Measurements from ENCODE around the gene CSH2.
"Not testable (repeated sequence)": the region's sequence is repeated elsewhere in the genome, so short reads cannot be mapped to it uniquely, and the experiment has no call there.

The CSH2 gene

DNA sequence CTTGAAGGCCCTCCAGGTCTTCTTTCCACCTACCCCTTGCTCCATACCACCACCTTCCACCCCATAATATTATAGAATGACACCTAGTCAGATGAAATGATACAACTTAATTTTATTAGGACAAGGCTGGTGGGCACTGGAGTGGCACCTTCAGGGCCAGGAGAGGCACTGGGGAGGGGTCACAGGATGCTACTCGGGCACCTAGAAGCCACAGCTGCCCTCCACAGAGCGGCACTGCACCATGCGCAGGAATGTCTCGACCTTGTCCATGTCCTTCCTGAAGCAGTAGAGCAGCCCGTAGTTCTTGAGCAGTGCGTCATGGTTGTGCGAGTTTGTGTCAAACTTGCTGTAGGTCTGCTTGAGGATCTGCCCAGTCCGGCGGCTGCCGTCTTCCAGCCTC is 21.3 kb upstream of the CSH2 start:
- DNase-seq = not testable (repeated sequence)

GRCh38 chr17:63894021-63894420 is 20.5 kb upstream of the CSH2 start:
- not testable (repeated sequence) for DNase-seq

DNA sequence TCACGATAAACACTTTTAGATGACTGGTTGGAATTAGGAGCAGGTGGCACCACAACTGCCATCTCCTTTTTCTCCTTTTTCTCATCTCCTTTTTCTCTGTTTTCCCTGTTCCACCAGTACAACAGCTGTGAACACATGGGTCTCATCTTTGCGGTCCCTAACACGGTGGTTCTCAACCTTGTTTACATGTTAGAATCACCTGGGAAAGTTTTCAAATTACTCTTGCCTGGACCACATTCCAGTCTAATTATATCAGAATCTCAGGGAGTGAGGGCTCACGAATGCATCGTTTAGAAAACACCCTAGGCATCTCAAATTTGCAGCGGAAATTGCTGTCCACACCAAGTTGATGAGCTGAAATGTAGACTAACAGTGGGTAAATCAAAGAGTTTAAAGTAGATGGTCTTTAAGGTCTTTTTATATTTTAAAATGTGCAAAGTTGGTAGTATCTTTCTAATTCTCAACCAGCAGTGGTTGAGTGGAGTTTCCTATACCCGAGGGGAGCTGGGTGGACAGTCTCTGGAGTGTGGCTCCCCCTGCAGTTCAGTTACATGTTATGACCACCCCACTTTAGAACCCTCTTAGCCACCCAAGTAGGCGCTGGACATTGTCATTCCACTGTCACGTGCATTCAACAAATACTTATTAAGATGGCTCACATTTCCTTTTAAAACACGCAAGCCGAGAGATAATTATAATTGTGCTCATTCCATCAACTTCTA is 19.0 kb upstream of the CSH2 start:
- not testable (repeated sequence) for DNase-seq

- not testable (repeated sequence) for DNase-seq
Observed at GRCh38 chr17:63889026-63889848, 15.8 kb upstream of the CSH2 start.

DNA sequence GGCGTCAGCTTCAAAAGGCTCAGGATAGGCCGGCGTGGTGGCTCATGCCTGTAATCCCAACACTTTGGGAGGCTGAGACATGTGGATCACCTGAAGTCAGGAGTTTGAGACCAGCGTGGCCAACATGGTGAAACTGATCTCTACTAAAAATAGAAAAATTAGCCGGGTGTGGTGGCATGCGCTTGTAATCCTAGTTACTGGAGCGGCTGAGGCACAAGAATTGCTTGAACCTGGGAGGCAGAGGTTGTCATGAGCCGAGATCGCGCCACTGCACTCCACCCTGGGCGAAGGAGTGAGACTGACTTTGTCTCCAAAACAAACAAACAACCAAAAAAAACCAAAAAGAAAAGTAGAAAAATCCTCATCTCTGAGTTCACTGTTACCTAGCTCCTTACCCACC is 11.6 kb upstream of the CSH2 start:
- DNase-seq = not testable (repeated sequence)

GRCh38 chr17:63882626-63883126 is 9.2 kb upstream of the CSH2 start:
- not testable (repeated sequence) for DNase-seq

DNA sequence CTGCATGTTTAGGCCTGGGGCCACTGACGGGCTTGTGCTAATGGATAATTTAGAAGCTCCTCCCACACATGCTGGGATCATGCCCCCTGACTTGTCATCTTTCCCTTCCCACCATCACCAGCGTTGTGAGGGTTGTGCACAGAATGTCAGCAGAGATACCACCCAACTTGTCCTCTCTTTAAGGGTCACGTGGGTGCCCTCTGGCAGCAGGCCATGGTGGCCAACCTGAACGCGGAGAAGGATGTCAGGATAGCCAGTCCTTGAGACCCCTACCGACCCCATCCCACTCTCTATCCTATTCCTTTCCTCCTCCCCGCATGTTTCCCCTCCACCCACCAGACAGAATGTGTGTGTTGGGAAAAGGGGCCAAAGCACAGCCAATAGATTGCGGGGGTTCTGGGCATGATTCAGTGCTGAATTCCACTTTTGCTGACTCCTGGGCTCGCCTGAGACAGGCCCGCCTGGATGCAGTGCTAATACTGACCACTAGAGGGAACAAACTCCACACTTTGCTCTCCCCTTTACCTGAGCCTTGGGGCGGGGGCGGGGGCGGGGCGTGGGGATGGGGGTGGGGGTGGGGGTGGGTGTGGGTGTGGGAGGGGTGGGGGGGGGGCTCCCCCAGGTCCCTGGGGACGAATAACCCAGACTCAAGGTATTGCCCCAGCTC is 8.6 kb upstream of the CSH2 start, which contains the start of gene GH2:
Gene GH2, minus strand, starts transcription at position 10 of the 667 bp plus-strand sequence. CDS start 143 bp downstream, outside the sequence.
- DNase-seq = peak; percentile 49

- not testable (repeated sequence) for DNase-seq
Observed at GRCh38 chr17:63881337-63881736, 7.9 kb upstream of the CSH2 start.

DNA sequence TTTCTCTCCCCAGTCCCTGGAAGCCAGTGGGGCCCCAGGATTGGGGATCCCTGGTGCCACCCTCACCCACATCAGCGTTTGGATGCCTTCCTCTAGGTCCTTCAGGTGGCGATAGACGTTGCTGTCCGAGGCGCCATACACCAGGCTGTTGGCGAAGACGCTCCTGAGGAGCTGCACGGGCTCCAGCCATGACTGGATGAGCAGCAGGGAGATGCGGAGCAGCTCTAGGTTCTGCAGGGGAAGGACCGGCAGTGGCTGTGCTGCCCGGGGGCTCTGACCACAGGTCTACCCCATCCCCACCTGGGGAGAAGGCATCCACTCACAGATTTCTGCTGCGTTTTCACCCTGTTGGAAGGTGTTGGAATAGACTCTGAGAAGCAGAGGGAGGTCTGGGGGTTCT is 7.2 kb upstream of the CSH2 start:
- no peak for DNase-seq

GRCh38 chr17:63878413-63878812 is 4.9 kb upstream of the CSH2 start:
- not testable (repeated sequence) for DNase-seq

- DNase-seq = not testable (repeated sequence)
Observed at GRCh38 chr17:63874693-63875092, 1.2 kb upstream of the CSH2 start.

- DNase-seq = not testable (repeated sequence)
Observed at GRCh38 chr17:63874061-63874626, 667 bp upstream of the CSH2 start.

- not testable (repeated sequence) for DNase-seq
Observed at GRCh38 chr17:63871646-63872365, 1.7 kb downstream of the CSH2 start.

GRCh38 chr17:63870292-63870665 is 3.2 kb downstream of the CSH2 start:
- not testable (repeated sequence) for DNase-seq

- DNase-seq = not testable (repeated sequence)
Observed at GRCh38 chr17:63869491-63870291, 3.8 kb downstream of the CSH2 start.

GRCh38 chr17:63866625-63867024 is 6.9 kb downstream of the CSH2 start:
- DNase-seq = not testable (repeated sequence)

DNA sequence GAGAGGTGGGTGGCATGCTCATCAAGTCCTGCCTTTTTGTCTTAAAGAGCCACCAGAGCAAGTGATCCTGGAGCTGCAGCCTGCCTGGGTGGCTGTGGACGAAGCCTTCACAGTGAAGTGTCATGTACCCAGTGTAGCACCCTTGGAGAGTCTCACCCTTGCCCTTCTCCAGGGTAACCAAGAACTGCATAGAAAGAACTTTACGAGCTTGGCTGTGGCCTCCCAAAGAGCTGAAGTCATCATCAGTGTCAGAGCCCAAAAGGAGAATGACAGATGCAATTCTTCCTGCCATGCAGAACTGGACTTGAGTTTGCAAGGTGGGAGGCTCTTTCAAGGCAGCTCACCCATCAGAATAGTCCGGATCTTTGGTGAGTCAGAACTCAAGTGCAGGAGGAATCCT is 14.2 kb downstream of the CSH2 start:
- DNase-seq = no peak

GRCh38 chr17:63856425-63856824 is 17.1 kb downstream of the CSH2 start:
- not testable (repeated sequence) for DNase-seq

- DNase-seq = no peak
Observed at GRCh38 chr17:63855185-63855584, 18.3 kb downstream of the CSH2 start.

GRCh38 chr17:63854709-63855108 is 18.8 kb downstream of the CSH2 start:
- no peak for DNase-seq

DNA sequence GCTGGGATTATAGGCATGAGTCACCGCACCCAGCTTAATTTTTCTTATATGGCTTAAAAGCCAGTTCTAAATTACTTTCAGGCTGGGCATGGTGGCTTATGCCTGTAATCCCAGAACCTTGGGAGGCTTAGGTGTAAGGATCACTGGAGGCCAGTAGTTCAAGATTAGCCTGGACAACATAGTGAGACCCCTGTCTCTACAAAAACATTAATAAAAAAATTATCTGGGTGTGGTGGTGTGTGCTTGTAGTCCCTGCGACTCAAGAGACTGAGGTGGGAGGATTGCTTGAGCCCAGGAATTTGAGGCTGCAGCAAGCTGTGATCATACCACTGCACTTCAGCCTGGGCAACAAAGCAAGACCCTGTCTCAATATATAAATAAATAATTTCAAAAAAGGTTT is 20.2 kb downstream of the CSH2 start:
- no peak for DNase-seq

All from stimulated activated CD4-positive, alpha-beta T cell treated with anti-CD3 and anti-CD28 coated beads, Interleukin-12 subunit alpha, Interleukin-12 subunit beta, amount 100 ng/mL, for 4 hours (primary cell).